UCSD-AML1 (cell line): Measurements from ENCODE around the gene KCNH4.
"Not testable (repeated sequence)": the region's sequence is repeated elsewhere in the genome, so short reads cannot be mapped to it uniquely, and the experiment has no call there.

ENCODE experiments used
- DNase-seq: peaks from one replicate; lab custom pipeline; 2025; ENCODE audit not compliant: unreplicated experiment; lab: John Stamatoyannopoulos, UW

Gene KCNH4

DNA sequence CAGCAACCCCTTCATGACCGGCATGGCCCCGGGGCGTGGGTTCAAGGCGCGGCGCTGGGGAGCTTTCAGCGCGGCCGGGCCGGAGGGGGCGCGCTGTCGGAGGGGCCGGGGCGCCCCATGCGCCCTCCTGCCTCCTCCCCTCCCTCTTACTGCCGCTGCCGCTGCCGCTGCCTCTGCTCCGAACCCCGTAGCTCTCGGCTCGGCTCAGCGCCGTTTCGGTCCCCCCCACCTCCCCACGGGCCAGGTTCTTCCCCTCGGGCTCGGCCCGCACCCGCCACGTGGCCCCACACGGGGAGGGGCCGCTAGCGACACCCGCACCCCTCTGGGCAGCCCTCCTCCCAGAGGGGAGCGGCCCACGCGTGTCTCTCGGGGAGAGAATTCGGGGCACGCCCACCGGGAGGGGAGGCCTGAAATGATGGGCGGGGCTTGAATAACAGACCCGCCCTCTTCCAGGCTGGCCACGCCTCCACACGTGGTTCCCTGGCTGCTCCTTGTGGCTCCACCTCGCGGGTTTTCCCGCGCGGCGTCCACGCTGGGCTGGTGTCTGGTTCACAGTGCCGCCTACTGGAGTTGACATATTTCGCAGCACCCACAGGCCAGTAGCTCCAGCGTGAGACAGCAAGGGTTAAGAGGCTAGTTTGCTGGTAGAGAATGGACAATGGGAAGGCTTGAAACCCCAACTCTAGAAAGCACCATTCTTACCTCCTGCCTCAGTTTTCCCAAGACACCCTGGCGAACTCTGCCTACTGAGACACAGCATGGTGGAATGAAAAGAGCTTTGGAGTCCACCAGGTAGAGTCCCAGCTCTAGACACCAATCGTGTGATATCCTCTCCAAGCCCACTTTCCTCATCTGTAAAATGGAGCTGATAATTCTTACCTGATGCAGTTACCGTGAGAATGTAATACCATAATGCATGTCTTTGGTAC, at the start of gene KCNH4:
TSS of gene KCNH4 (minus strand) at position 221 of the 929 bp plus-strand sequence. CDS start at position 24, 197 bp downstream.
- DNase-seq: peak; percentile 95

DNA sequence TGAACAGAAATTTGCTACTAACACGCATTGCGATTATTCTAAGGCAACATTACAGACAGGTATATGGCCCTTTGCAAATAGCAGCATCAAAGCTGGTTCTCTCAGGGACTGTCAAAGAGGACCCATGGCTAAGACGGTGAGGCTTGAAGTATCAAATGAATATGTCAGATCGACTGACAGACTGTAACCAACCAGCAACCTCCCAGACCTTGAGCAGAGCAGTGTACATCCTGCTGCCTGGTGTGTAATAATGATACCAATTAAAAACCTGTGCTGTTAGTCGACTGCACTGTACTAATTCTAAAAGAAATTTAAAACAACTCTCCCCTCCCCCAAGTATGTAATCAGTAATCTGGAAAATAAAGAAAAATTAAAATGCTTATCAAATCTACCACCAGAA, 49.3 kb upstream of the KCNH4 start:
- no peak for DNase-seq

DNA sequence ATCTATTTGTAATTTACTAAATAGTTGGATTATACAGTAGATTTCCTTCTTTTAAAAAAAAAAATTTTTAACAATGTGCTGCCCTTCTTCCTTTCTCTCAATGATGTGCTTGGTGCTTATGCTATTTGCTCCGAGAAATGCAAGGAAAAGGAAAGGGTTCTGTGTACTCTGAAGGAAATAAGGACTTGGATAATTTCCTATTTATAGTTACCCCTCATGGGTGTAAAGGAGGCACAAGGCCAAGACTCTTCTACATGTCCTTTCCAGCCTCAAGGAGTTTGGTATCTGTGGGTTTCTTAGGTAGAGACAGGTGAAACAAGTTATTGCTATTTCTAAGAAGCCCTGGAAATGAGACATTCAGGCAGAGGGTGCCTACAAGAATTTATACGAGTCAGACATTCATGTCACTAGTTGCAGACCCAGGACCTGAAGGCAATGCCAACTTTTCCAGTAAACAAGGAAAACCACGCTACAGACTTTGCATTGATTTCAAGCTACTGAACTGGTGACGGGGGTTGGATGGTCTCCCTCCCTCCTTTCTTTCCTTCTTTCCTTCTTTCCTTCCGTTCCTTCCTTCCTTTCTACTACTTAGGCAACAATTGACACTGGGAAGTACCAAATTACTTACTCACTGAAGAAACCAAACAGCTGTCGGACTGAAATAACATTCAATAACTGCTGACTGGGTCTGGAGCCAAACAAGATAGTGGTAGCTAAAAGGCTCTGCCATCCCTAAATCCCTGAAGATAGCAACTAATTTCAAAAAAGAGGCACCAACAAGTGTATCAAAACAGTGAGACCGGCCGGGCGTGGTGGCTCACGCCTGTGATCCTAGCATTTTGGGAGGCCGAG, 47.1 kb upstream of the KCNH4 start:
- DNase-seq: no peak

DNA sequence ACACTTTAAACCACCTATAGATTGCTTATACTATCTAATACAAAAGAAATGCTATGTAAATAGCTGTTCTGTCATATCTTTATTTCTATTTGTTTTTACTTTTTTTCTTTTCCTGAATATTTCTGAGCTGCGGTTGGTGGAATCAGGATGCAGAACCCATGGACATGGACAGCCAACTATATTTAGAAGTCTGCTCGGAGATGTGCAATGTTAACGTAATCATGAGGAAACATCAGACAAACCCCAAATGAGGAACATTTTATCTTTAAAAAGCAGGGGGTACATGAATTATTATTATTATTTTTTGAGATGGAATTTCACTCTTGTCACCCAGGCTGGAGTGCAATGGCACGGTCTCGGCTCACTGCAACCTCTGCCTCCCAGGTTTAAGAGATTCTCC, 44.7 kb upstream of the KCNH4 start:
- no peak for DNase-seq

DNA sequence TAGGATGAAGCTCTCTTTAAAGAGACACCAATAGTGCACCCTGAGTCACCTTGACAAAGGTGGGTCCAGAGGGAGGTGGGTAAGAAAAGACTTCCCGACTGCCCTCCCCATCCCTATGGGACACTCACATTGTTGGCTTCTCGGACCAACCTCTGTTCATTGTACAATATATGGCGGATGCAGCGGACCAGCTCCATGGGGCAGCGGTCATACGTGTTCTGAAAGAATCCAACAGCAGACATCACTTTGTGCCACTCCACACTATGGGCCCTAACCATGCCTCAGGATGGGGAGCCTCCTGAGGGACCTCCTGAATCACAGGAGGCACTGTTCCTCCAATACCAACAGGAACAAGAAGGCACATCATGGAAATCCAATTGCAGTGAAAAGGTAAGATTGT, 43.7 kb upstream of the KCNH4 start:
- no peak for DNase-seq

DNA sequence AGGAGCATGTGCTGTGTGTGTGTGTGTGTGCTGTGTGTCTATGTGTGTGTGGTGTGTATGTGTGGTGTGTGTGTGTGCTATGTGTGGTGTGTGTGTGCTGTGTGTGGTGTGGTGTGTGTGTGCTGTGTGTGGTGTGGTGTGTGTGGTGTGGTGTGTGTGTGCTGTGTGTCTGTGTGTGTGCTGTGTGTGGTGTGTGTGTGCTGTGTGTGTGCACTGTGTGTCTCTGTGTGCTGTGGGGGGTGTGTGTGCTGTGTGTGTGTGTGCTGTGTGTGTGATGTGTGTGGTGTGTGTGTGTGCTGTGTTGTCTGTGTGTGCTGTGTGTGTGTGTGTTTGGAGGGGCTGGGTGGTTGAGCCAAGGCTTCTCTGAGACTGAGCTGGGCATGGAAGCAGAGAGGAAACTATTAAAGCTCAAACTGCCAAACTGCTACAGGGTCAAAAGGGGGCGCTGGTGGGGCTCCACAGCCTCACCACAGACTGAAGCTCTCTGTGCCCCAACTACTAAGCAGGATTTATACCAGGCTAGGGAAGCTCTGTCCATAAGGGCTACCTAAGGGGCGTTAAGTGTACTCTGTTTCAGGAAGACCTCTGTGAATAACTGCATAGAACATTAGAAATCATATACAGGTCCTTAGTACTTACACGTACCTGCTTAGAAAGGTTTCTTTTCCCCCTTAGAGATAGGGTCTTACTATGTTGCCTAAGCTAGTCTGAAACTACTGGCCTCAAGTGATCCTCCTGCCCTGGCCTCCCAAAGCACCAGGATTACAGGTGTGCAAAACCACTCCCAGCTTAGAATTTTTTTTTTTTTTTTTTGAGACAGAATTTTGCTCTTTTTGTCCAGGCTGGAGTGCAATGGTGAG, 41.2 kb upstream of the KCNH4 start:
- DNase-seq: peak; percentile 60

DNA sequence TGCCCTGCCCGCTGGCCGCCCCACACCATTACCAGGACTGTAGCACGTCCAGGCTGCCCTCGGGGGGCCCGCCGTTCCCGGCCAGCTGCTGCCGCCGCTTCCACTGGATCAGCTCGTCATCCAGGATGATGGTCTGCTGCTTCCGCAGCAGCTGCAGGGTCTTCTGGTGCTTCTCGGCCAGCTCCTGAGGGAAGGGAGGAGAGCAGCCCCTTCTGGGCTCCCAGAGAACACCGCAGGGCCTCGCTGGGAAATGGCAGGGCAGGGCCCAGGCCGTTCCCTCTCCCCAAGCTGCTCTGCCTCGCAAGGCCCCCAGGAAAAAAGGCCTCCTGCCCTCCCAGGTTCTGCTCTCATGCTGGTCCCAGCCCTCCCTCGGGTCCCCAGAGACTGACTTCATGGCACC, 38.3 kb upstream of the KCNH4 start:
- DNase-seq: not testable (repeated sequence)

DNA sequence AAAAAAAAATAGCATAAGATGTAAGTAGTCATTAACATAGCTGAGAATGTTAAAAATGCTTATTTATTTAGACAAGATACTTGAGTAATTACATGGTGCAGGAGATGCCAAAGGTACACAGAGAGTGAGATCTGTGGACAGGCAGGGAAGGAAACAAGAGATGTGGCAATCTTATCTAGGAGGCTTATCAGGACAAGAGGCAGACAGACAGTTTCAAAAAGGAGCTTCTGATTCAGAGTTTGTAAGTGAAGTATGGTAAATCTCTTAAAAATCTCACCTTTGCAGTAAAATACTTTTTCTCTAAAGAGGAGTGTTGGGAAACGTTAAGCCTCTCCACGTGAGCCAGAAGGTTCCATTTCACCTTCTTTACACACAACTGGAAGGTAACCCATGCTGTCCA, 33.2 kb upstream of the KCNH4 start:
- DNase-seq: no peak

DNA sequence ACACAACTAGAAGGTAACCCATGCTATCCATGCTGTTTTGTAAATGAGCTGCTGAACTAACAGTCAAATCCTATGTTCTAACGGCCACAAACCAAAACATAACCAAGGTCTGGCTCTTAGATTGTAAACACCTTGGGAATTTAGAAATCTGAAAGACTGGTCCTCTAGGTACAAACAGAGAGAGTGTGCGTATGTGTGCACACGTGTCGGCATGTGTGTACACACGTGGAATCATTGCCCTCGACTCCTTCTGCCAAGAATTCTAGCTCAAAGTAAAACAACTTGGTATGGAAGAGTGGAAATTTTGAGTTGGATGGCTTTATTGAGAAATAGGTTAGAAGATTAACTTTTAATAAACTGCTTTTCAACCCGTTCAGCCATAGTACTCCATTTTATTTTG, 31.4 kb upstream of the KCNH4 start:
- no peak for DNase-seq

DNA sequence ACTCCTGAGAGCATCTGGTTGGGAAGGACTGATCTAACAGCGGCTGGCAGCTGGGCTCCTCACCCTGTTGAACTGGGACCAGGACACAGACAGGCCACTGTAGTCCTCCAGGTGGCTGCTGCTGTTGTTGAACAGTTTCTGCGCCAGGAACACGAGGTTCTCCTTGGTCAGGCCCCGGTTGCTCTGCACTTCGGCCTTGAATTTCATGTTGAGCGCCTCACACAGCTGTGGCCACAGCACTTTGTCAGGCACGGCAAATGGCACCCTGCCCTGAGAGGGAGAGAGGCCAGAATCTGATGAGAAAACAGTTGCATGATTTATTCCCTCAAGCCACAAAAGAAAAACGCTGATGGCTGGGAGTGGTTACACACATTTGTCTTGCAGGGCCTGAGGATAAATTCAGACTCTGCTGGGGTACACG, 31.0 kb upstream of the KCNH4 start:
- DNase-seq: not testable (repeated sequence)

DNA sequence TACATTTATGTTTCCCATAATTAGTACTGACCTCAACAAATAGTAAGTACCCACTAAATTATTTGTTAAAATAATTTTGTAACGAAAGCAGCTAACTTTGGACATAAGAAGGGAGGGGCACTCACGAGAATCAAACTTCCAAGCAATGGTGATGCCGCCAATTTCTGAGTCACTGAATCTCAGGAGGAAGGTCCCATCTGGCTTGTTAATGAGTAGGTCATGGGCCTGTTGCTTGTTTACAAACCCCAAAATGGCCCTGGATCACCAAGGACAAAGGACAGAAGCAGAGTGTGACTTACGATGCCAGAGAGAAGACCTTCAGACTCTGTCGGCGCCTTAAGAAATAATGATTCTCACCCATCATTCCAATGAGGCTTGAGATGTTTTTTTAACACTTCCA, 29.1 kb upstream of the KCNH4 start:
- DNase-seq: no peak

DNA sequence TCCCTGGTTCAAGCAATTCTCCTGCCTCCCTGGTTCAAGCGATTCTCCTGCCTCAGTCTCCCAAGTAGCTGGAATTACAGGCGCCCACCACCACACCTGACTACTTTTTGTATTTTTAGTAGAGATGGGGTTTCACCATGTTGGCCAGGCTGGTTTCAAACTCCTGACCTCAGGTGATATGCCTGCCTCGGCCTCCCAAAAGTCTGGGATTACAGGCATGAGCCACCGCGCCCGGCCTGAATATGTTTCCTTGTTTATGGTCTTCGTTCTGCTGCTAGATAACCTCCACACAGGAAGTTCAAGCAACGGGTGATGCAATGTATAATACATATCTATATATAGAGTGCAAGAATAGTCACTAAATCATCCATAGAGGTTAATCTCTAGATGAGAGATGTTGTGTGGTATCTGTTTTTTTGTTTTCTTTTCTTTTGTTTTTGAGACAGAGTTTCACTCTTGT, 25.2 kb upstream of the KCNH4 start:
- DNase-seq: not testable (repeated sequence)

DNA sequence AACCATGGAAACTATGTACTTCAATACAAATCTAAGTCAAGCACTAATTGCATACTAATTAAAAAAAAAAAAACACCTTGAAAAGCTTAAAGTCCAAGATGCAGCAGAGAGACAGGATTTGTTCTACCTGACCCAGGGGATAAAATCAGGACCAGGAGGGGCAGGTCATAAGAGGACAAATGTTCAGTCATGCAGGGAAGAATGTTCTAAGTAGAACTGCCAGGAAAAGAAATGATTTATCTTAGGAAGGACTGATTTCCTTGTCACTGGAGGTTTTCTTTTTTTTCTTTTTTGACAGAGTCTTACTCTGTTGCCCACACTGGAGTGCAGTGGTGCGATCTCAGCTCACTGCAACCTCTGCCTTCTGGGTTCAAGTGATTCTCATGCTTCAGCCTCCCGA, 22.4 kb upstream of the KCNH4 start:
- no peak for DNase-seq

DNA sequence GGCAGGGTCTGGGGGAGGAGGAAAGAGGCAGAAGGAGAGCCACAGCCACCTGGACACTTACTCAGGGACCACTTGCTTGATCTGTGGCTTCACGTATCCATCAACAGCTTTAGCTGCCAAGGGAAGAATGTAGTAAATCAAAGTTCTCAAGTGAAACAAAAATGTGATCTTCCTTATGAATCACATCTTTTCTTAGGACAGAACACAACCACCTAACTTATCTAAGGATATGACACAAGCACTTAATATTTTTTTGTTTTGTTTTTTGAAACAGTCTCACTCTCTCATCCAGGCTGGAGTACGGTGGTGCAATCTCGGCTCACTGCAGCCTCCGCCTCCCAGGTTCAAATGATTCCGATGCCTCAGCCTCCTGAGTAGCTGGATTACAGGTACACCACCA, 21.8 kb upstream of the KCNH4 start:
- no peak for DNase-seq

DNA sequence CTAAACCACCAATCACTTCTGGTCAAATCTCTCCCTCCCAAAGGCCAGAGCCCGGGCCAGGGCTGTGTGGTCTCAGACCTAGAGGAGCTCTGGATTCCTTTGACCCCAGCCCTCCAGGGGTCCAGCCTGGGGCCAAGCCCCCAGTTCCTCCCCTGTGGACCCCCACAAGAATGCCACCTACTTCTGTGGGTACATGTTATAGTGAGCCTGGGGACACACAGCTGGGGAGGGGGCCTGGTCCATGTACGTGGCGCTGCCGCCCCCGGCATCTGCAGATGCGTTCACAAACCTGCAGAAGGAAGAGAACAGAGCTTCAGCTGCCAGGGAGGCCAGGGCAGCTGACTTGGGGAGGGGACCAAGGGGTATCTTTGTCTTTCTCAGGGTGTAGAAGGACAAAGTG, 21.2 kb upstream of the KCNH4 start:
- no peak for DNase-seq

DNA sequence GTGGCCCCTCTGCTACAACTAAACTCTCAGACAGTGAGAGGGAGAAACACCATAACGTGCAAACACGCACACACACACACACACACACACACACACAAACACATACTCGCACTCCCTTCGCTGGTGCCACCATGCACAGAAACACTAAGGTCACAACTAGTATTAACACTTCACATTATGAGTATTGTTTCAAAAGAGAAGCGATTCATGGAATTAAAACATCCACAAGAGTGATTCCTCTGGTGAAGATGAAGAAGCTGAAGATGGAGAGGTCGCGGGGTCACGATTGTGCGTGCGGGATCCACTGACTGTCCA, 20.5 kb upstream of the KCNH4 start:
- no peak for DNase-seq

DNA sequence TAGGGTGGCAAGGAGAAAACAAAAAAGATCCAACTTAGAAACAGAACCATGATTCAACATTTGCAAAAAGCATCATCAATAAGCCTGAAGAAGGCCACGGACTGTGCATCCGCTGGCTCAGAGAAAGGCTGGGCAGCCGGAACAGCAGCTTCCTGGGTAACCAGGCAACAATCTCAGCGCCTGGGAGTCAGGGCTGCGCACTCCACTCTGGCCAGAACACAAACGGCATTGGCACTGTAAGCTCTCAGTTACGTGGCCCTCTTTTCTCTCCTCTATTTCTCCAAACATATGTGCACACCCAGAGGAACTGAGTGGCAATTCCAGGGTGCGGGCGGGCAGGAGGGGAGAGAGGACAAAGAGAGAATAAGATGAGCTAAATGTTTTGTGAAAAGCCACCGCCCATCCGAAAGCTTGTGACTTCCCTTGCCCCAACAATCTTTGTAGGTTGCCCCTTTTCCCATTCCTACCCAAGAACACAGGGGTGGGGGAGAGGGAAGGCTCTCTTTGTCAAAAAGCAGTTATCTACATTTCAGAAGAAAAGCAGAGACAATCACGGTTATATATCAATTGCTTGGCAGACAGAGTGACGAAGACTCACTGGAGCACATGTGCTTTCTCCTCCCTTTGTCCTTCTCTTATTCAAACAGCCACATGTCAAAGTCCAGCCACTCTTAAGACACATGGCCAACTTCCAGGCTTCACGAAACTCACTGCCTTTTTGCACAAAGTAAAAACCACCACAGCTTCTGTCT, 19.9 kb upstream of the KCNH4 start:
- peak; percentile 30 for DNase-seq

DNA sequence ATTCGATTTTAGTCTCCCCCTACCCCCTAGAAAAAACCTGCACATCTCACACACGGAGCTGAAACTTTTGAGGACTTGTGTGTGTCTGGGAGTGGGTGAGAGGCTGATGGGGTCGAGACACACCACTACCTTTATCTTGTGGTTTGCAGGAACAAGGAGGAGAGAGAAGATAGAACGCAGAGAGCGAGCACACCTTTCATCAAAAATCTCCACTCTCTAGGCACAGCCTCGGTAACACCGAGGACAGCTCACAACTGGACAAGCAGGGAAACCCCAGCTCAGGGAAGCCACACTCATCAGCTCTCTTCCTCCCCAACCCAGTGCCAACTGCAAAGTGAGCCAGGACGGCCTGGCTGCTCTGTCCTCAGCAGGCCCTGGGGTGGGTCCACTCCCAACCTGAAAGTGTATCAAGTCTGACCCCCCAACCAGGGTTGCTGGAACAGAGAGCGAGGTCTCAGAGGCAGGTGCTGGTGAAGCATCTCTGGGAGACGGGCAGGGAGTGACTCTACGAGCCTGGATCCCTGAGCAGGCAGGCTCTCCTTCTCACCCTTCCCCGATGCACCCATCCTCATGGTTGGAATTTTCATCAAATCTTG, 18.6 kb upstream of the KCNH4 start:
- no peak for DNase-seq

DNA sequence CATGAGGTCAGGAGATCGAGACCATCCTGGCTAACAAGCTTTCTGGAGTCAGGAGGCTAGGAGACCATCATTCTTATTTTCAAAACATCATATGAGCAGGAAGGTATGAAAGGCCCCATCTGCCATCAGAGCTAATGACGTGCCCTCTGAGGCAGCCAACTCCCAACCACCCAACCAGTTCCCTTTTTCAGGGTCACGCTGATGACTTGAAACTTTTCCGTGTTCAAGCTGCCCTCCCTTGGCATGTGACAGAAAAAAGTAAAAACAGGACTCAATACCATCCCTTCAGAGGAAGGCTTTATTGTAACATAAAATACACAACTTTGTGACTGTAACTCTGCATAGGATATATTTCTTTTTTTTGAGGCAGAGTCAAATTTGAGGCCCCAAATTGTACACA, 18.0 kb upstream of the KCNH4 start:
- DNase-seq: peak; percentile 44

DNA sequence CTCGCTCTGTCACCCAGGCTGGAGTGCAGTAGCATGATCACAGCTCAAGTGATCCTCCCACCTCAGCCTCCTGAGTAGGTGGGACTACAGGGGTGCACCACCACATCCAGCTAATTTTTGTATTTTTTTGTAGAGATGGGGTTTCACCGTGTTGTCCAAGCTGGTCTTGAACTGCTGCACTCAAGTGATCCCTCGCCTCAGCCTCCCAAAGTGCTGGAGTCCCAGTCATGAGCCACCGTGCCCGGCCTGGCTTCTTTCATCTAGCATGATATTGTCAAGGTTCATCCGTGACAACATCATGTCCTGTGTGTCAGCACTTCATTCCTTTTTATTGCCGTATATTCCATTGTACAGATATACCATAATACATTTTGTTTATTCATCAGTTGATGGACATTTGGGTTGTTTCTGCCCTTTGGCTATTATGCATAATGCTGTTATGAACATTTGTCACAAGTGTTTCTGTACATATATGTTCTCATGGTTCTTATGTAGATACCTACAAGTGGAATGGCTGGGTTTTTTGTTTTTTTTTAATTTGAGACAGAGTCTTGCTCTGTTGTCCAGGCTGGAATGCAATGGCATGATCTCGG, 16.7 kb upstream of the KCNH4 start:
- DNase-seq: no peak
